ENCODE data around the gene TSC22D3.
A peak's percentile ranks its signal among the peaks of the same experiment; 100 is the strongest.

TSC22D3 gene

GRCh38 chrX:107713543-107714205 lies 61.9 kb downstream of the TSC22D3 start:
- H3K4me3 ChIP-seq (ENCODE audit: control insufficient read depth, low read depth, low read length): peak overlapping the region; percentile 75

GRCh38 chrX:107713203-107713542 lies 62.4 kb downstream of the TSC22D3 start:
- no peak for TF ChIP-seq CTCF (conservative IDR thresholded peaks at IDR 0.05; ENCODE audit: control insufficient read depth, insufficient read depth, low read depth, low read length)
- peak; percentile 43 for DNase-seq (ENCODE audit: low read depth)
- H3K4me3 ChIP-seq (ENCODE audit: control insufficient read depth, low read depth, low read length): no peak overlapping the region

More at GRCh38 chrX:107713543-107714205, 61.9 kb downstream of the TSC22D3 start:
- TF ChIP-seq CTCF (conservative IDR thresholded peaks at IDR 0.05; ENCODE audit: control insufficient read depth, insufficient read depth, low read depth, low read length): no peak
- DNase-seq (ENCODE audit: low read depth): no peak

GRCh38 chrX:107712231-107713202 lies 63.1 kb downstream of the TSC22D3 start:
- DNase-seq (ENCODE audit: low read depth): peak; percentile 86
- H3K4me3 ChIP-seq (ENCODE audit: control insufficient read depth, low read depth, low read length): no peak overlapping the region
- TF ChIP-seq CTCF (conservative IDR thresholded peaks at IDR 0.05; ENCODE audit: control insufficient read depth, insufficient read depth, low read depth, low read length): no peak

- peak; percentile 29 for DNase-seq (ENCODE audit: low read depth)
- no peak for TF ChIP-seq CTCF (conservative IDR thresholded peaks at IDR 0.05; ENCODE audit: control insufficient read depth, insufficient read depth, low read depth, low read length)
- H3K4me3 ChIP-seq (ENCODE audit: control insufficient read depth, low read depth, low read length): no peak overlapping the region
Observed at GRCh38 chrX:107711521-107712181, 63.9 kb downstream of the TSC22D3 start.

- H3K4me3 ChIP-seq (ENCODE audit: control insufficient read depth, low read depth, low read length): no peak overlapping the region
- no peak for TF ChIP-seq CTCF (conservative IDR thresholded peaks at IDR 0.05; ENCODE audit: control insufficient read depth, insufficient read depth, low read depth, low read length)
- peak; percentile 97 for DNase-seq (ENCODE audit: low read depth)
Observed at GRCh38 chrX:107710617-107711391, 64.8 kb downstream of the TSC22D3 start.

GRCh38 chrX:107709266-107709806 lies 66.3 kb downstream of the TSC22D3 start:
- no peak for DNase-seq (ENCODE audit: low read depth)
- no peak overlapping the region for H3K4me3 ChIP-seq (ENCODE audit: control insufficient read depth, low read depth, low read length)
- no peak for TF ChIP-seq CTCF (conservative IDR thresholded peaks at IDR 0.05; ENCODE audit: control insufficient read depth, insufficient read depth, low read depth, low read length)
